Neuronal stem cell (in vitro differentiated cells): ENCODE results near the gene DCTN3.
A peak's percentile ranks its signal among the peaks of the same experiment; 100 is the strongest.

Source experiments
- DNase-seq: peaks from one replicate; pipeline ENCODE4 v3.0.0-alpha.2; 2013; ENCODE audit warnings: low spot score
- H2AFZ ChIP-seq: one replicate; pipeline ENCODE4 v1.6.1; 2013; ENCODE audit warnings: mild to moderate bottlenecking, low read length, inconsistent platforms
- H2AK5ac ChIP-seq: 2 replicates; pipeline ENCODE4 v1.6.1; 2013; ENCODE audit warnings: low read depth, mild to moderate bottlenecking, inconsistent platforms, low read length, moderate library complexity, mixed read lengths
- H2BK120ac ChIP-seq: 2 replicates; pipeline ENCODE4 v1.6.1; 2013; ENCODE audit warnings: low read depth, mild to moderate bottlenecking, inconsistent platforms, low read length, moderate library complexity, mixed read lengths
- H2BK12ac ChIP-seq: one replicate; pipeline ENCODE4 v1.6.1; 2013; ENCODE audit warnings: low read length, inconsistent platforms
- H2BK15ac ChIP-seq: 2 replicates; pipeline ENCODE4 v1.6.1; 2013; ENCODE audit warnings: mild to moderate bottlenecking, low read length, inconsistent platforms, mixed read lengths
- H2BK5ac ChIP-seq: one replicate; pipeline ENCODE4 v1.6.1; 2013; ENCODE audit warnings: inconsistent platforms, mild to moderate bottlenecking, low read length, moderate library complexity
- H3K14ac ChIP-seq: one replicate; pipeline ENCODE4 v1.6.1; 2013; ENCODE audit warnings: low read length, inconsistent platforms
- H3K18ac ChIP-seq: 2 replicates; pipeline ENCODE4 v1.6.1; 2013; ENCODE audit warnings: low read length, inconsistent platforms
- H3K23ac ChIP-seq: 2 replicates; pipeline ENCODE4 v1.6.1; 2013; ENCODE audit warnings: low read depth, mild to moderate bottlenecking, mixed read lengths, low read length, inconsistent platforms; ENCODE audit not compliant: poor library complexity
- H3K27ac ChIP-seq: replicated peaks from 3 replicates; pipeline ENCODE4 v1.5.1; 2013; ENCODE audit warnings: low read length, inconsistent platforms
- H3K27me3 ChIP-seq, 3 experiments: 2 replicates each; pipeline ENCODE4 v1.6.1; 2013; ENCODE audit warnings: low read length in 3 of 3, mild to moderate bottlenecking in 2 of 3, inconsistent platforms in 1 of 3, low read depth in 1 of 3, mixed read lengths in 1 of 3, moderate library complexity in 1 of 3; ENCODE audit not compliant: control insufficient read depth in 3 of 3, insufficient read depth in 3 of 3
- H3K36me3 ChIP-seq, 2 donors: replicated peaks in 1 of 2; 2 replicates each; pipeline ENCODE4 v1.6.1; 2013; ENCODE audit warnings: low read length in 2 of 2; ENCODE audit not compliant: control insufficient read depth in 2 of 2, insufficient read depth in 2 of 2
- H3K4ac ChIP-seq: 2 replicates; pipeline ENCODE4 v1.6.1; 2013; ENCODE audit warnings: inconsistent platforms, mild to moderate bottlenecking, low read length, moderate library complexity
- H3K4me1 ChIP-seq, 2 donors: 1 replicate in 1 of 2; 2 replicates in 1 of 2; pipeline ENCODE4 v1.6.1; 2013; ENCODE audit warnings: low read length in 2 of 2, low read depth in 1 of 2; ENCODE audit not compliant: control insufficient read depth in 2 of 2, insufficient read depth in 1 of 2
- H3K4me2 ChIP-seq: one replicate; pipeline ENCODE4 v1.6.1; 2013; ENCODE audit warnings: mild to moderate bottlenecking, low read length, inconsistent platforms; ENCODE audit not compliant: insufficient read depth, poor library complexity, severe bottlenecking
- H3K4me3 ChIP-seq, 2 donors: 2 replicates each; pipeline ENCODE4 v1.5.1; 2013; ENCODE audit warnings: low read length in 2 of 2, mild to moderate bottlenecking in 2 of 2, inconsistent platforms in 1 of 2, moderate library complexity in 1 of 2
- H3K79me1 ChIP-seq: one replicate; pipeline ENCODE4 v1.6.1; 2013; ENCODE audit warnings: low read depth, mild to moderate bottlenecking, inconsistent platforms, low read length, moderate library complexity
- H3K9ac ChIP-seq: one replicate; pipeline ENCODE4 v1.6.1; 2013; ENCODE audit warnings: mild to moderate bottlenecking, low read depth, low read length, inconsistent platforms; ENCODE audit not compliant: poor library complexity
- H3K9me3 ChIP-seq, 2 donors: replicated peaks in 1 of 2; 2 replicates each; pipeline versions ENCODE3 to v1.6.1; 2013; ENCODE audit warnings: low read length in 2 of 2, mild to moderate bottlenecking in 2 of 2, inconsistent platforms in 1 of 2, low read depth in 1 of 2, mixed read lengths in 1 of 2, moderate library complexity in 1 of 2; ENCODE audit not compliant: control insufficient read depth in 2 of 2, insufficient read depth in 1 of 2
- H4K8ac ChIP-seq: one replicate; pipeline ENCODE4 v1.6.1; 2013; ENCODE audit warnings: low read depth, mild to moderate bottlenecking, inconsistent platforms, low read length, moderate library complexity
- H4K91ac ChIP-seq: one replicate; pipeline ENCODE4 v1.6.1; 2013; ENCODE audit warnings: low read length, low read depth, mild to moderate bottlenecking, inconsistent platforms; ENCODE audit not compliant: poor library complexity
- WGBS, 2 donors: extraction: QIAGEN DNeasy Blood & Tissue Kit; methylation state at CpG; one replicate each; pipeline ENCODE4 v1.1.7; 2013; ENCODE audit warnings: missing lambda C conversion rate in 2 of 2, mixed read lengths in 1 of 2; ENCODE audit not compliant: insufficient read length in 2 of 2, insufficient replicate concordance in 1 of 2; ENCODE audit errors: extremely low coverage in 2 of 2; 5-methylcytosine and 5-hydroxymethylcytosine counted together

Gene DCTN3

GRCh38 chr9:34658461-34658860, 38.2 kb upstream of the DCTN3 start:
- no peak for DNase-seq
- no peak overlapping the region for H2BK15ac ChIP-seq
- H4K8ac ChIP-seq = no peak overlapping the region
- no CpG with 5 or more reads among the region's 14 CpGs for WGBS, 2 donors
- no peak overlapping the region for H2AK5ac ChIP-seq
- peaks cover 6 to 8% of the 10 kb centered on the region in 2 donors for H3K4me1 ChIP-seq
- H3K4me3 ChIP-seq = no peak overlapping the region
- H2AFZ ChIP-seq = no peak overlapping the region
- H2BK120ac ChIP-seq = no peak overlapping the region
- no peak overlapping the region for H4K91ac ChIP-seq
- no peak overlapping the region for H3K18ac ChIP-seq
- no peak overlapping the region for H2BK12ac ChIP-seq
- H3K27ac ChIP-seq = no peak overlapping the region
- H3K14ac ChIP-seq = no peak overlapping the region
- H3K9me3 ChIP-seq = no peaks in the 10 kb centered on the region
- H3K27me3 ChIP-seq = no peaks in the 10 kb centered on the region
- no peak overlapping the region for H2BK5ac ChIP-seq
- no peaks in the 10 kb centered on the region for H3K79me1 ChIP-seq
- H3K9ac ChIP-seq = no peak overlapping the region
- H3K36me3 ChIP-seq = no peaks in the 10 kb centered on the region
- no peak overlapping the region for H3K4me2 ChIP-seq
- no peak overlapping the region for H3K23ac ChIP-seq
- no peak overlapping the region for H3K4ac ChIP-seq

DNA sequence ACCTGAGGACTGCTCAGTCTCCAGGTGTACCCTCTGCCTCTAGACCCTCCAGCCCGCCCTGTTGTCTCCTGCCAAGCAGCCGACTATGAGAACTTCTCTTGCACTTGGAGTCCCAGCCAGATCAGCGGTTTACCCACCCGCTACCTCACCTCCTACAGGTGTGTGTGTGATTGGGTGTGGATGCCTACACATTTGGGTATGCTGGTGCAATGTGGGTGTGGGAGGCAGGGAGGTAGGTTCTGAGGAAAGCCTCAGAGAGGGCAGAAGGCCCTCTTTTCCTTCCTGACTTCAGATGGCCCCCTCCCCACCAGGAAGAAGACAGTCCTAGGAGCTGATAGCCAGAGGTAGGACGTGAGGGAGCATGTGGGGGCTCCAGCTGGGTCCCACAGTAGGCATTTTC, 36.7 kb upstream of the DCTN3 start:
- H2BK15ac ChIP-seq = no peak overlapping the region
- H3K9me3 ChIP-seq = no peaks in the 10 kb centered on the region
- WGBS, 2 donors = no CpG with 5 or more reads among the region's 5 CpGs

DNA sequence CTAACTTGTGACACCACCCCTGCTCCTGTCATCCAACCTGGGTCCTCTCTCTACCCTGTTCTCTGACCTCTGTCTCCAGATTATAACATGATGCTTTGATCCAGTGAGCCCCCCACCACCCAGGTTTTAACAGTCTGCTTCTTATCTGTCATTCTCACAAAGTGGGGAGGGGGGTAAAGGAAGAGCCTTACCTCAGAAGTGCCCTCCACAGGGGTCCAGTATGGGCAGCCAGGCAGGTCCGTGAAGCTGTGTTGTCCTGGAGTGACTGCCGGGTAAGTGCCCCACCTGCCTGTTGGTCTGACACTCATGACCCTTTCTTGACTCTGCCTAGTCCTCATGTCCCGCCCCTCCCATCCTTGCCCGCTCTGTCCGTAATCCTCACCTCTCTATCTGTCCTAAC, 35.1 kb upstream of the DCTN3 start:
- Histone ChIP-seq H2BK15ac (no peak overlapping the region), H2BK12ac (no peak overlapping the region), H4K8ac (no peak overlapping the region), H3K27ac (no peak overlapping the region), H3K23ac (no peak overlapping the region), H3K4me1 (peaks cover 30 to 31% of the 10 kb centered on the region in 2 donors), H2AK5ac (no peak overlapping the region), H2AFZ (no peak overlapping the region), H2BK5ac (peak overlapping the region; percentile 12), H3K4me3 (no peak overlapping the region), H3K79me1 (peaks cover 1% of the 10 kb centered on the region), H3K4me2 (no peak overlapping the region), H3K4ac (no peak overlapping the region), H3K27me3 (no peaks in the 10 kb centered on the region), H3K18ac (no peak overlapping the region), H3K14ac (no peak overlapping the region), H3K9me3 (no peaks in the 10 kb centered on the region), H3K9ac (no peak overlapping the region), H2BK120ac (no peak overlapping the region), H3K36me3 (peaks cover 0 to under 1% of the 10 kb centered on the region in 2 donors), H4K91ac (no peak overlapping the region)
- WGBS, 2 donors = no CpG with 5 or more reads among the region's 5 CpGs
- DNase-seq = no peak

More for the DNA sequence above, 36.7 kb upstream of the DCTN3 start:
- H2AK5ac ChIP-seq = peak overlapping the region; percentile 15
- no peak overlapping the region for H2BK12ac ChIP-seq
- no peak overlapping the region for H3K4me2 ChIP-seq
- no peak overlapping the region for H3K9ac ChIP-seq
- H2BK120ac ChIP-seq = no peak overlapping the region
- peak overlapping the region; percentile 25 for H3K23ac ChIP-seq
- no peaks in the 10 kb centered on the region for H3K27me3 ChIP-seq
- no peak overlapping the region for H3K4me3 ChIP-seq
- H2BK5ac ChIP-seq = no peak overlapping the region
- no peak for DNase-seq
- H2AFZ ChIP-seq = no peak overlapping the region
- no peaks in the 10 kb centered on the region for H3K36me3 ChIP-seq
- H3K4ac ChIP-seq = no peak overlapping the region
- H3K27ac ChIP-seq = no peak overlapping the region
- H4K91ac ChIP-seq = no peak overlapping the region
- peaks cover 1% of the 10 kb centered on the region for H3K79me1 ChIP-seq
- H3K4me1 ChIP-seq = peaks cover 20 to 22% of the 10 kb centered on the region in 2 donors
- no peak overlapping the region for H4K8ac ChIP-seq
- no peak overlapping the region for H3K14ac ChIP-seq
- H3K18ac ChIP-seq = no peak overlapping the region

DNA sequence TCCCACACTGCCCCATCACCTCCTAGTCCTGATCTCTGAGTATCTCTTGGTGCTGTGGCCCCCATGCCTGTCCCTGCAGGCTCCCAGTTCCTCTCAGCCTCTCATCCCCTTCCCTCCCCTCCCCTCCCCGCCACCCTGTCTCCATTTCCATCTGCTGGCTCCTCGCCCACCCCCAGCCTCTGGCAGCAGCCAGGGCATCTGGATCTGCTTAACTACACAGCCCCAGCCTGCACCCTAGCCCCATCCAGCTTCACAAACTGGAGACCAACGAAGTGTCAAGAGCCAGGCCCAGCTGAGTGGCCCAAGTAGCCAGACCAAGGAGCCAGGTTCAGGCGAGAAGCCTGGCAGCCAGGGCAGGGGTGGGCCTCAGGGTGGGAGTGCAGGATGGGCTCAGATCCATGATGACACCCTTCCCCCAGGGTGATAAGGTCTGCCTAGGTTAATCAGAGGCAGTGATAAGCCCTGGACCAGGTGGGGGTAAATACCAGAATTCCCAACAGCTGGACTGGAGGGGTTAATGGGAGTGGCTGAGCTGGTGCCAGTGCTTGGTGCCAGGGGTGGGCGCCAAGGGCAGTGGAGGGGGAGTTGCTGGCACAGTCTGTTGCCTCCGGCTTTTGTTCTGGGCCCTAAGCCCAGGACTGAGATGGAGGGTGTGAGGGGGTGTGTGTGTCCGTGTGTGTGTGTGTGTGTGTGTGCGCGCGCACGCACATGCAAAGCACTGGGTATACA, 34.2 kb upstream of the DCTN3 start:
- Histone ChIP-seq H3K4ac (no peak overlapping the region), H3K27me3 (no peaks in the 10 kb centered on the region), H3K79me1 (peaks cover 1% of the 10 kb centered on the region), H3K36me3 (peaks cover 4 to 8% of the 10 kb centered on the region in 2 donors), H2BK5ac (peak overlapping the region; percentile 49), H2AK5ac (peak overlapping the region; percentile 77), H3K27ac (peak overlapping the region; percentile 19), H4K8ac (no peak overlapping the region), H3K18ac (peak overlapping the region; percentile 33), H3K9me3 (no peaks in the 10 kb centered on the region), H4K91ac (no peak overlapping the region), H3K14ac (no peak overlapping the region), H3K4me2 (no peak overlapping the region), H2BK15ac (peak overlapping the region; percentile 80), H2BK12ac (no peak overlapping the region), H3K23ac (no peak overlapping the region), H3K4me3 (no peak overlapping the region), H2AFZ (no peak overlapping the region), H3K4me1 (peaks cover 30 to 31% of the 10 kb centered on the region in 2 donors), H3K9ac (no peak overlapping the region), H2BK120ac (peak overlapping the region; percentile 32)
- DNase-seq = no peak
- WGBS, 2 donors = no CpG with 5 or more reads among the region's 11 CpGs
